Ectodermal cell (in vitro differentiated cells): Measurements from ENCODE around the gene IDUA.

Experiments used
- H3K27ac ChIP-seq: 2 replicates; pipeline ENCODE4 v1.7.0; 2013; ENCODE audit warnings: mild to moderate bottlenecking, low read depth, low read length; ENCODE audit not compliant: insufficient read depth, poor library complexity, severe bottlenecking
- H3K27me3 ChIP-seq: 2 replicates; pipeline ENCODE4 v1.7.0; 2013; ENCODE audit warnings: mild to moderate bottlenecking, low read length; ENCODE audit not compliant: insufficient read depth, control insufficient read depth, poor library complexity, severe bottlenecking
- H3K36me3 ChIP-seq: one replicate; pipeline ENCODE4 v1.7.0; 2013; ENCODE audit warnings: low read length; ENCODE audit not compliant: control insufficient read depth, insufficient read depth
- H3K4me1 ChIP-seq: one replicate; pipeline ENCODE4 v1.7.0; 2013; ENCODE audit warnings: low read length; ENCODE audit not compliant: control insufficient read depth, insufficient read depth
- H3K4me3 ChIP-seq: 2 replicates; pipeline ENCODE4 v1.7.0; 2013; ENCODE audit warnings: low read depth, low read length, control low read depth; ENCODE audit not compliant: insufficient read depth
- H3K9me3 ChIP-seq: 2 replicates; pipeline ENCODE4 v1.7.0; 2013; ENCODE audit warnings: mild to moderate bottlenecking, low read length, moderate library complexity; ENCODE audit not compliant: control insufficient read depth
- WGBS, 2 experiments: methylation state at CpG; one replicate each; pipeline ENCODE4 v1.1.7; 2013; ENCODE audit warnings: missing lambda C conversion rate in 2 of 2; 5-methylcytosine and 5-hydroxymethylcytosine counted together

The IDUA gene

DNA sequence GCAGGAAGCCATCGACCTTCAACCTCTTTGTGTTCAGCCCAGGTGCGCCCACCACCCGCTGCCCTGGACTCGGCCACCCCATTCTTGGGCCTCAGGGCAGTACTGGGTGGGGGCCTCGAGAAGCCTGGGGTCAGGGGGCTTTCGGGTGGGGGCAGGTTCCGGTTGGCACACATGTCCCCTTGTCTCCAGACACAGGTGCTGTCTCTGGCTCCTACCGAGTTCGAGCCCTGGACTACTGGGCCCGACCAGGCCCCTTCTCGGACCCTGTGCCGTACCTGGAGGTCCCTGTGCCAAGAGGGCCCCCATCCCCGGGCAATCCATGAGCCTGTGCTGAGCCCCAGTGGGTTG, 17.2 kb downstream of the IDUA start:
- Histone ChIP-seq H3K4me1 (no peaks in the 10 kb centered on the region), H3K4me3 (no peak overlapping the region), H3K27ac (no peak overlapping the region), H3K9me3 (no peaks in the 10 kb centered on the region), H3K36me3 (no peaks in the 10 kb centered on the region), H3K27me3 (peaks cover 100% of the 10 kb centered on the region)
- 88 to 89% methylated on average over 13 of the region's 13 CpGs for WGBS, 2 experiments

DNA sequence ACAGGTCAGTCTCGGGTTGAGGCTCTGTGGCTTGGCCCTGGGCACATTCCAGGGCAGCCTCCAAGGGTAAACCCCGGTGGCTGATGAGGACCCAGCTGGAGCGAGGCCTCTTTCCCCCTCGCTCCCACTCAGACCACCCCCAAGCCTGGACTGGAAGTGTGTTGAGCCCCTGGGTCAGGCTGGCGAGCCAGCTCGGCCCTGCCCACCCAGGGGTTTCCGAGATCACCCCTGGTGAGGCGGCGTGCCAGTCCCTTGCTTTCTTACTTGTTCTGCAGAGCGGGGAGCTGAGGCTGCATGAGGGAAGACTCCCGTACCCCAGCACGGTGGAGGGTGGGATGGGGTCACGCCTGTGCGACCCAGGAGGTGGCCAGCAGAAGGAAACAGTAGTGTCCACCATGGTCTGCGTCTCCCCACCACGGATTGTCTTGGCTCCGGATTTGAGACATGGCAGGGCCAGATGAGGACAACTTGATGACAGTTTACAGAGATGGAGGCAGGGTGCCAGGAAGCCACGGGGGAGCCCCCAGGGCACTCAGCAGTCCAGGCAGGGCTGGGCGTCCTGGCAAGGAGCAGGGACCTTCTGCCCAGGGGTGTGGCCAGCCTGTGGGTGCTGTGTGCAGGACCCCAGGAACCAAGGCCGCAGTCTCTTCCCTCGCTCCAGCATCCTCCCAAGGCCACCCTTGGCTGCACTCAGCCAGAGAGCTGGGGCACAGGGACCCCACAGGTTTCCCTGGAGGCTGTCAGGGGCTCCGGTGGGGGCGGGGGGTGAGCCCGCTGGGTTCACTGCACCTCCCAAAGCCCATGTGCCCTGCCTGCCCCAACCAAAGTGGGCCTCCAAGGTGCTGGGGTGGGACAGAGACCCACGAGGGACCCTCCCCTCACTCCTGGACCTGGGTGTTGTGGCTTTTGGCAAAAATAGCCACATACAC, 18.0 kb downstream of the IDUA start:
- H3K36me3 ChIP-seq: no peaks in the 10 kb centered on the region
- H3K27me3 ChIP-seq: peaks cover 98% of the 10 kb centered on the region
- H3K9me3 ChIP-seq: no peaks in the 10 kb centered on the region
- WGBS, 2 experiments: 86% methylated on average over 25 of the region's 25 CpGs
- H3K4me1 ChIP-seq: no peaks in the 10 kb centered on the region
- no peak overlapping the region for H3K4me3 ChIP-seq
- no peak overlapping the region for H3K27ac ChIP-seq

GRCh38 chr4:1006856-1007255, 20.0 kb downstream of the IDUA start:
- Histone ChIP-seq H3K36me3 (no peaks in the 10 kb centered on the region), H3K4me3 (no peak overlapping the region), H3K4me1 (peaks cover 4% of the 10 kb centered on the region), H3K27ac (no peak overlapping the region), H3K9me3 (no peaks in the 10 kb centered on the region), H3K27me3 (peaks cover 92% of the 10 kb centered on the region)
- WGBS, 2 experiments: 83 to 84% methylated on average over 5 of the region's 5 CpGs

DNA sequence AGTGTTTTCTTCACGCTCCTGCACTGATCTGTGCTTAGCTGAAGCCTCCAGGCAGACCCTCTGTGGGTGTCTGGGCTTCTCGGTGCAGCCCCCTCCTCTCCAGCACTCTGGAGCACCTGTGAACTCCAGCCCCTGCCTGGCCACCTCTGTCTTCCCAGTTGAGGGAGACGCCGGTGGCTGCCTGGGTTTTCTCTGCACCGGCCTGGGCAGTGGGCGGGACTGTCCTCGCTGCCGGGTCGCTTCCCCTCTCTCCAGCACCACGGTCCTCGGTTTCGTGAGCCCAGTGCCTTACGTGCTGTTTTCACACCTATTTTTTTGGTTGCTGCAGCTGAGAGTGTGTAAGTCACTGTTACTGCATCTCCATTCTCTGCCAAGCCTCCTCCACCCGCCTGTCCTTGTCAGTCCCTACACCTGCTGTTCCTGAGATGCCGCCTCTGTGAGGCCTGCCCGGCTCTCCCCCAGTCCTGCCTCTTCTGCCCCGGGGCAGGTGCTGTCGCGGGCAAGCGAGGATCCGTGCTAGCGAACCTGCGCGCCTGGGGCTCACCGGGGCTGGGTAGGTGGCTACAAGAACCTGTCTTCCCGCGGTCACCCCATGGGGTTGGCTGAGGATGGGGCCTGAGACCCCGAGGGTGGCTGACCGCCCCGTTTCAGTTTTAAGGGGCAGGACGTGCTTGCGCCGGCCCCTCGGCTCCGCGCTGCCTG, 22.1 kb downstream of the IDUA start:
- Histone ChIP-seq H3K27ac (no peak overlapping the region), H3K36me3 (no peaks in the 10 kb centered on the region), H3K9me3 (no peaks in the 10 kb centered on the region), H3K4me3 (peak overlapping the region; percentile 47), H3K27me3 (peaks cover 91% of the 10 kb centered on the region), H3K4me1 (peaks cover 4% of the 10 kb centered on the region)
- 8% methylated on average over 36 of the region's 36 CpGs for WGBS, 2 experiments

DNA sequence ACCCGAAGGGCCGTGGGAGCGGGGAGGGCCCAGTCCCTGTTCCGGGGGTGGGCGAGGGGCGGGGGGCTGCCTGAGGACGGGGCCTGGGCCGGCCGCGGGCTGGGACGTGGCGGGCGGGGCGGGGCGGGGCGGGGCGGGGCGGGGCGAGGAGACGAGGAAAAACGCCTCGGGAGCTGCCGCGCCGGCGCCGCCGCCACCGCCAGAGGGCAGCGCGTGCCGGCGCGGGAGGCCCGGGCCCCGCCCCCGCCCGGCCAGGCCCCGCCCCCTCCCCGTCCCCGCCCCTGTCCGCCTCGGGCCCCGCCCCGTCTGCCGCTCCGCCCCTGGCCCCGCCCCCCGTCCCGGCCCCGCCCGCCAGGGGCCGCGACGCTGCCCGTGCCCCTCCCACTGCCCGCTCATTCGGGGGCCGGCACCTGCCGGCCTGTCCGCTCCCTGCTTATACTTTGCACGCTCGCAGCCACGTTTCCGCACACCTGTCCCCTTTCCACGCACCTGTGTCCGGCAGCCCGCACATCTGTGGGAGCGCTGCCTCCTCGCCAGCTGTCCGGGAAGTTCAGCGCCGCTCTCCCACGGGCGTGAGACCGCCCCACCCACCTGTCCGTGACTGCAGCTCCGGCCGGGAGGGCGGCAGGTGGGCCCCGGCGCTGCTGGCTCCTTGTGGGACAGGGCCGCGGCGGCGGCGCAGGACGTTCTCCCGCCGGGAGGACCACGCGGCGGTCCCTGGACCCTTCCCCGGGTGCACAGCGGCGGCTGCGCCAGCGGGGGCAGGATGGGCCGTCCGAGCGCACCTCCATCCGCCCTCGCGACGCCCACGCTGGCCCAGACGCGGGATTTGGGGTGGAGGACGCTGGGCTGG, 22.9 kb downstream of the IDUA start:
- Histone ChIP-seq H3K27ac (no peak overlapping the region), H3K4me3 (peak overlapping the region; percentile 47), H3K4me1 (peaks cover 11% of the 10 kb centered on the region), H3K9me3 (no peaks in the 10 kb centered on the region), H3K27me3 (peaks cover 83% of the 10 kb centered on the region), H3K36me3 (no peaks in the 10 kb centered on the region)
- WGBS, 2 experiments: 1 to 2% methylated on average over 109 of the region's 109 CpGs

- H3K27me3 ChIP-seq: peaks cover 76% of the 10 kb centered on the region
- 7 to 9% methylated on average over 36 of the region's 36 CpGs for WGBS, 2 experiments
- no peaks in the 10 kb centered on the region for H3K36me3 ChIP-seq
- H3K9me3 ChIP-seq: no peaks in the 10 kb centered on the region
- H3K4me3 ChIP-seq: no peak overlapping the region
- H3K4me1 ChIP-seq: peaks cover 18% of the 10 kb centered on the region
- H3K27ac ChIP-seq: no peak overlapping the region
Observed at GRCh38 chr4:1010395-1011021, 23.7 kb downstream of the IDUA start.

DNA sequence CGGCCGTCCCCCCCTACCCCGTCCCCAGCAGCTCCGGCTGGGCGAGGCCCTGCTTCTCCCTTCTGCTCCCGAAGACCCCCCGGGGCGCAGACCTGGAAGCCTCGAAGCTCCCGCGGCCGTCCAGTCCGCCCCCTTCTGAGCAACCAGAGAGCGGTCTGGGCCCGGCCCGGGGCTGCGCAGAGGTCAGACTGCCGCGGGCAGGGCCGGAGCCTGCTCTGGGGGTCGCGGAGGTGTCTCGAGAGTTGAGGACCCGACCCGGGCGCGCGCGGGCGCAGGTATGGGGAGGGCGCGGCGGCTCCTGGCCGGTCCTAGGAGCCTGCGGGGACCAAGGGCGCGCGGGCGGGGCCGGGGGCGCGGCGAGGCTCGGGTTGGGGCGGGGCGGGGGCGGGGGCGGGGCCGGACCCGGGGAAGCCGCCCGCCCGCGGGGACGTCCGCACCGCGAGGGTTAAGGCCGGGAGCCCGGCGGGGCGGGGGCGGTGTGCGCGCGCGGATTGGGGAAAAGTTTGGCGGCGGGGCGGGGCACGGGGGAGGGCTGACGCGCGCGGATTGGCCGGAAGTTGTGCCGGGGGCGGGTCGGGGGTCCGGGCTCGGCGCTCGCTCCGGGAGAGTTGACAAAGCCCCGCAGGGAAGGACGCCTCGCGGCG, 24.3 kb downstream of the IDUA start, which contains the start of gene FGFRL1:
Gene FGFRL1, plus strand, starts transcription at position 605 of the 644 bp plus-strand sequence. CDS start 860 bp downstream, outside the sequence.
- peaks cover 23% of the 10 kb centered on the region for H3K4me1 ChIP-seq
- no peak within 1 kb of the TSS for H3K27ac ChIP-seq
- WGBS, 2 experiments: 1% methylated on average over 89 of the region's 89 CpGs
- no peaks in the 10 kb centered on the region for H3K9me3 ChIP-seq
- H3K36me3 ChIP-seq: no peaks in the 10 kb centered on the region
- peaks cover 69% of the 10 kb centered on the region for H3K27me3 ChIP-seq
- peak within 1 kb of the TSS; percentile 35 for H3K4me3 ChIP-seq

GRCh38 chr4:1011666-1012033, 24.8 kb downstream of the IDUA start:
- H3K27me3 ChIP-seq: peaks cover 64% of the 10 kb centered on the region
- 0% methylated on average over 61 to 62 of the region's 69 CpGs for WGBS, 2 experiments
- no peak overlapping the region for H3K4me3 ChIP-seq
- H3K4me1 ChIP-seq: peaks cover 23% of the 10 kb centered on the region
- H3K36me3 ChIP-seq: no peaks in the 10 kb centered on the region
- H3K27ac ChIP-seq: no peak overlapping the region
- H3K9me3 ChIP-seq: no peaks in the 10 kb centered on the region

- no peak overlapping the region for H3K27ac ChIP-seq
- H3K36me3 ChIP-seq: no peaks in the 10 kb centered on the region
- peaks cover 59% of the 10 kb centered on the region for H3K27me3 ChIP-seq
- H3K4me1 ChIP-seq: peaks cover 23% of the 10 kb centered on the region
- no peaks in the 10 kb centered on the region for H3K9me3 ChIP-seq
- H3K4me3 ChIP-seq: peak overlapping the region; percentile 35
- WGBS, 2 experiments: 7 to 8% methylated on average over 69 of the region's 69 CpGs
Observed at GRCh38 chr4:1012034-1012739, 25.3 kb downstream of the IDUA start.
